K562 (cell line): ENCODE measurements around the gene CLCN2. TPM values are rescaled to one million over a fixed set of nuclear protein-coding genes. Genes with fewer than 3 reads are reported as not detected.

ENCODE experiments used
- ATAC-seq: fragments of 200-7000 bp; cut with Tn5 transposase; 3 replicates; pipeline ENCODE4 v1.9.1; 2020; ENCODE audit warnings: moderate library complexity
- BruUV-seq: library from RNA; stranded (reverse); fragments of 400-500 nt; replicated peaks from 2 replicates; lab custom pipeline; 2021; lab: Mats Ljungman, UMichigan
- CTCF ChIA-PET: fragments of 300-600 bp; formaldehyde crosslinking; extraction: SDS; loops from one replicate; lab custom pipeline; 2021; ENCODE audit warnings: low intra/inter-chr PET ratio; lab: Yijun Ruan, JAX
- POLR2A ChIA-PET: fragments of 300-600, 350-650 bp; sonication (Branson Sonifier 250); formaldehyde crosslinking; extraction: SDS; loops from one replicate; lab custom pipeline; 2021; ENCODE audit warnings: antibody characterized with exemption, inconsistent platforms; lab: Yijun Ruan, JAX
- DNase-seq, 4 experiments: peaks; one replicate each; pipeline versions ENCODE4 v3.0.0 to v3.0.0-alpha.2; 2011 to 2018; ENCODE audit warnings: low spot score in 3 of 4, mixed read lengths in 3 of 4; ENCODE audit errors: extremely low read depth in 1 of 4
- FAIRE-seq: peaks from 2 replicates; lab custom pipeline; 2011; peaks lifted over from hg19 to GRCh38; lab: Jason Lieb, UNC
- H2AFZ ChIP-seq: 2 replicates; pipeline ENCODE4 v1.6.0; 2011; ENCODE audit warnings: low read depth, low read length, control low read depth, inconsistent platforms
- H3K27ac ChIP-seq: fragments of 200-600 bp; 3 replicates; pipeline ENCODE4 v1.8.0; 2011; ENCODE audit warnings: low read depth, mild to moderate bottlenecking, control low read depth, inconsistent platforms, low read length, moderate library complexity, mixed read lengths; ENCODE audit errors: extremely low read depth
- H3K27me3 ChIP-seq, 2 experiments: fragments of 300-600 bp in 1 of 2; 2 replicates in 1 of 2; 3 replicates in 1 of 2; pipeline versions ENCODE4 v1.6.0 to v1.8.0; 2011; ENCODE audit warnings: inconsistent platforms in 2 of 2, low read length in 2 of 2, mild to moderate bottlenecking in 1 of 2, mixed read lengths in 1 of 2, moderate library complexity in 1 of 2; ENCODE audit not compliant: control insufficient read depth in 2 of 2, insufficient read depth in 2 of 2
- H3K36me3 ChIP-seq: fragments of 300-600 bp; 3 replicates; pipeline ENCODE4 v1.8.0; 2011; ENCODE audit warnings: mild to moderate bottlenecking, low read length, inconsistent platforms; ENCODE audit not compliant: control insufficient read depth, insufficient read depth
- H3K4me1 ChIP-seq, 2 experiments: fragments of 200-600 bp in 1 of 2; replicated peaks in 1 of 2; 2 replicates in 1 of 2; 3 replicates in 1 of 2; pipeline versions ENCODE4 v1.5.1 to v1.8.0; 2011; ENCODE audit warnings: inconsistent platforms in 2 of 2, low read length in 2 of 2, mild to moderate bottlenecking in 1 of 2, mixed read lengths in 1 of 2, moderate library complexity in 1 of 2; ENCODE audit not compliant: control insufficient read depth in 2 of 2, insufficient read depth in 2 of 2
- H3K4me2 ChIP-seq: 2 replicates; pipeline ENCODE4 v1.6.1; 2011; ENCODE audit warnings: low read length, control low read depth, inconsistent platforms, mixed read lengths; ENCODE audit not compliant: insufficient read depth
- H3K4me3 ChIP-seq: fragments of 200-600 bp; sonication (generic), shearing (Covaris generic); 2 replicates; pipeline ENCODE4 v1.5.1; 2016; ENCODE audit warnings: control low read depth, inconsistent platforms
- H3K79me2 ChIP-seq: fragments of 200-600 bp; 3 replicates; pipeline ENCODE4 v1.8.0; 2011; ENCODE audit warnings: low read length, inconsistent platforms; ENCODE audit not compliant: control insufficient read depth, insufficient read depth
- H3K9ac ChIP-seq, 2 experiments: 2 replicates each; pipeline versions ENCODE4 v1.6.0 to v1.6.1; 2011; ENCODE audit warnings: low read depth in 2 of 2, low read length in 2 of 2, control low read depth in 1 of 2, inconsistent platforms in 1 of 2, mild to moderate bottlenecking in 1 of 2, mixed read lengths in 1 of 2; ENCODE audit not compliant: insufficient read depth in 1 of 2
- H3K9me1 ChIP-seq: one replicate; pipeline ENCODE4 v1.6.0; 2011; ENCODE audit warnings: inconsistent platforms, mild to moderate bottlenecking, low read length, moderate library complexity; ENCODE audit not compliant: control insufficient read depth, insufficient read depth
- H3K9me3 ChIP-seq: replicated peaks from 2 replicates; pipeline ENCODE4 v1.5.1; 2011; ENCODE audit warnings: low read depth, low read length, inconsistent platforms; ENCODE audit not compliant: control insufficient read depth, insufficient read depth
- H4K20me1 ChIP-seq: replicated peaks from 2 replicates; pipeline ENCODE4 v1.6.1; 2011; ENCODE audit warnings: low read length, inconsistent platforms, mixed read lengths; ENCODE audit not compliant: control insufficient read depth, insufficient read depth
- BRF2 ChIP-seq: IDR thresholded peaks from 3 replicates; pipeline ENCODE4 v1.6.1; 2011; ENCODE audit warnings: borderline replicate concordance, mild to moderate bottlenecking; ENCODE audit not compliant: insufficient read length, insufficient read depth
- ETS1 ChIP-seq: conservative IDR thresholded peaks from 2 replicates; pipeline ENCODE4 v1.6.1; 2011; ENCODE audit warnings: low read depth, mild to moderate bottlenecking, low read length; ENCODE audit not compliant: control insufficient read depth
- FOXA3 ChIP-seq, 2 experiments: fragments of 450-650 bp in 1 of 2; sonication (generic) in 1 of 2; formaldehyde crosslinking; IDR thresholded peaks in 1 of 2; conservative IDR thresholded peaks in 1 of 2; 2 replicates each; pipeline versions ENCODE4 v1.4.0 to v1.8.0; 2020 to 2022; ENCODE audit warnings: mild to moderate bottlenecking in 2 of 2, missing genetic modification reagents in 1 of 2
- FOXP1 ChIP-seq: sonication (generic); formaldehyde crosslinking; IDR thresholded peaks from 2 replicates; pipeline ENCODE4 v1.8.0; 2022; ENCODE audit warnings: mild to moderate bottlenecking, missing genetic modification reagents
- GTF2A2 ChIP-seq: IDR thresholded peaks from 2 replicates; pipeline ENCODE4 v1.6.1; 2016; ENCODE audit warnings: mild to moderate bottlenecking, missing genetic modification characterization, missing compliant biosample characterization
- JUND ChIP-seq, 2 experiments: IDR thresholded peaks; 2 replicates in 1 of 2; 3 replicates in 1 of 2; pipeline ENCODE4 v1.6.1; 2011; ENCODE audit warnings: borderline replicate concordance in 2 of 2, low read depth in 2 of 2, low read length in 2 of 2, improper control_type of control experiment in 1 of 2, missing biosample characterization in 1 of 2, missing genetic modification characterization in 1 of 2, missing genetic modification reagents in 1 of 2
- NFRKB ChIP-seq: fragments of 450-650 bp; IDR thresholded peaks from 2 replicates; pipeline ENCODE4 v1.6.1; 2016; ENCODE audit warnings: low read depth
- RB1 ChIP-seq: fragments of 450-650 bp; IDR thresholded peaks from 2 replicates; pipeline ENCODE4 v1.6.1; 2017; ENCODE audit warnings: low read depth, mild to moderate bottlenecking
- RBFOX2 ChIP-seq: fragments of 200-400 bp; formaldehyde crosslinking; IDR thresholded peaks from 2 replicates; pipeline ENCODE4 v1.6.1; 2017; ENCODE audit warnings: low read depth, mild to moderate bottlenecking, low read length, moderate library complexity
- TARDBP ChIP-seq: fragments of 450-650 bp; IDR thresholded peaks from 2 replicates; pipeline ENCODE4 v1.6.1; 2016
- TRIM28 ChIP-seq: fragments of 450-650 bp; IDR thresholded peaks from 2 replicates; pipeline ENCODE4 v1.6.1; 2017
- XRCC4 ChIP-seq: IDR thresholded peaks from one replicate; pipeline ENCODE4 v1.6.1; 2011; ENCODE audit not compliant: insufficient read depth, insufficient read length; ENCODE audit errors: extremely low read depth
- ZBTB7A ChIP-seq: IDR thresholded peaks from 2 replicates; pipeline ENCODE4 v1.6.1; 2011; ENCODE audit warnings: low read depth, mild to moderate bottlenecking, low read length, moderate library complexity, borderline replicate concordance; ENCODE audit not compliant: control insufficient read depth
- ZC3H8 ChIP-seq: fragments of 450-650 bp; IDR thresholded peaks from 2 replicates; pipeline ENCODE4 v1.6.1; 2017
- ZNF655 ChIP-seq: fragments of 250-450 bp; sonication (Bioruptor Pico); IDR thresholded peaks from 2 replicates; pipeline ENCODE4 v1.5.0; 2021
- WGBS: fragments of 100-300 bp; shearing (Covaris generic); methylation state at CpG from one replicate; pipeline ENCODE4 v1.1.6; 2016; ENCODE audit warnings: low coverage, mixed read lengths; ENCODE audit not compliant: insufficient coverage; ENCODE audit errors: missing lambda C conversion rate; 5-methylcytosine and 5-hydroxymethylcytosine counted together
- in situ Hi-C: fragments of 300-500 bp; cut with MboI; formaldehyde crosslinking; loops from 4 replicates; pipeline ENCODE4 v1.15.0; 2018; ENCODE audit warnings: inconsistent platforms, mixed read lengths
- intact Hi-C: fragments of 100-400 bp; cut with micrococcal nuclease; formaldehyde crosslinking; loops from 2 replicates; pipeline ENCODE4 v1.14.2; 2022
- polyA plus RNA-seq, 8 experiments: library from polyadenylated mRNA; depleted of rRNA in 4 of 8; stranded (reverse) in 5 of 8; unstranded in 3 of 8; fragments of >200 nt; fragmentation: Nextera tagmentation in 2 of 8; fragmentation: Illumina TruSeq in 1 of 8; extraction: Ambion mirVana in 2 of 8; extraction: Trizol in 1 of 8; gene quantifications; 2 replicates each; pipeline versions ENCODE4 v1.2.1 to v1.2.3, GENCODE V29; 2011 to 2014; ENCODE audit warnings: inconsistent platforms in 1 of 8, missing spikeins in 1 of 8
- total RNA-seq, 7 experiments: library from RNA; depleted of rRNA in 6 of 7; stranded (reverse); fragments of >200 nt in 6 of 7; fragmentation: Illumina TruSeq in 2 of 7; extraction: Trizol in 2 of 7; gene quantifications; 2 replicates each; pipeline versions ENCODE4 v1.2.1 to v1.2.3, GENCODE V29; 2011 to 2021; ENCODE audit warnings: low replicate concordance in 1 of 7
- TF ChIP-seq, protein P1 (sequence below): fragments of 450-650 bp; IDR thresholded peaks from 2 replicates; pipeline ENCODE4 v1.7.0; 2016; ENCODE audit warnings: borderline replicate concordance

The CLCN2 gene
- total and polyA plus RNA-seq, 9 of the 15 experiments (the other 6 are each of a cell fraction or from before 2014, with no cell fraction given): 0.10 to 14.0 (median 6.9) TPM

GRCh38 chr3:184334470-184335158 is 26.8 kb downstream of the CLCN2 start:
- no peak overlapping the region for H3K4me3 ChIP-seq
- FAIRE-seq: peak; percentile 87
- H4K20me1 ChIP-seq: peaks cover 24% of the 10 kb centered on the region
- H3K27ac ChIP-seq: peak overlapping the region; percentile 83
- CTCF ChIA-PET: no interaction called here
- peaks cover 51 to 62% of the 10 kb centered on the region in 2 experiments for H3K4me1 ChIP-seq
- H3K27me3 ChIP-seq: no peaks in the 10 kb centered on the region
- 32% methylated on average over 15 of the region's 15 CpGs for WGBS
- POLR2A ChIA-PET: no interaction called here
- DNase-seq: peak in 2 of 4 experiments; percentile 62 to 76
- no peak overlapping the region for H3K4me2 ChIP-seq
- ATAC-seq: peak; percentile 48
- H3K36me3 ChIP-seq: peaks cover 59% of the 10 kb centered on the region
- H3K9me1 ChIP-seq: peaks cover 11% of the 10 kb centered on the region
- no TSS peak for BruUV-seq
- H3K9me3 ChIP-seq: no peaks in the 10 kb centered on the region
- H3K9ac ChIP-seq: peak overlapping the region in 1 of 2 experiments; percentile 56; a peak in 1 of 4 replicates
- intact Hi-C loops: no loop called here
- no peak overlapping the region for H2AFZ ChIP-seq
- peaks cover 17% of the 10 kb centered on the region for H3K79me2 ChIP-seq
- in situ Hi-C loops: no loop called here
- no peak for TF ChIP-seq BRF2
- TF ChIP-seq FOXA3 (CRISPR knock-in tag; conservative IDR thresholded peaks at IDR 0.05 in 1 of 2, IDR thresholded peaks at IDR 0.05 in 1 of 2): peak; percentile 60 to 98
- no peak for TF ChIP-seq NFRKB
- TF ChIP-seq TARDBP: no peak
- peak; percentile 40; the same call in 1 of the 2 replicates for TF ChIP-seq ZBTB7A
- TF ChIP-seq GTF2A2 (tag): no peak
- TF ChIP-seq TRIM28: no peak
- no peak for TF ChIP-seq RB1
- no peak for TF ChIP-seq ZC3H8
- TF ChIP-seq XRCC4: no peak
- TF ChIP-seq RBFOX2: peak; percentile 60
- TF ChIP-seq ZNF655 (CRISPR knock-in tag): no peak
- TF ChIP-seq, protein P1, sequence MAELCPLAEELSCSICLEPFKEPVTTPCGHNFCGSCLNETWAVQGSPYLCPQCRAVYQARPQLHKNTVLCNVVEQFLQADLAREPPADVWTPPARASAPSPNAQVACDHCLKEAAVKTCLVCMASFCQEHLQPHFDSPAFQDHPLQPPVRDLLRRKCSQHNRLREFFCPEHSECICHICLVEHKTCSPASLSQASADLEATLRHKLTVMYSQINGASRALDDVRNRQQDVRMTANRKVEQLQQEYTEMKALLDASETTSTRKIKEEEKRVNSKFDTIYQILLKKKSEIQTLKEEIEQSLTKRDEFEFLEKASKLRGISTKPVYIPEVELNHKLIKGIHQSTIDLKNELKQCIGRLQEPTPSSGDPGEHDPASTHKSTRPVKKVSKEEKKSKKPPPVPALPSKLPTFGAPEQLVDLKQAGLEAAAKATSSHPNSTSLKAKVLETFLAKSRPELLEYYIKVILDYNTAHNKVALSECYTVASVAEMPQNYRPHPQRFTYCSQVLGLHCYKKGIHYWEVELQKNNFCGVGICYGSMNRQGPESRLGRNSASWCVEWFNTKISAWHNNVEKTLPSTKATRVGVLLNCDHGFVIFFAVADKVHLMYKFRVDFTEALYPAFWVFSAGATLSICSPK: no peak
- TF ChIP-seq ETS1: no peak
- TF ChIP-seq FOXP1 (CRISPR knock-in tag): no peak
- peak; percentile 93 for TF ChIP-seq JUND (IDR thresholded peaks at IDR 0.05; ENCODE audit: borderline replicate concordance, low read depth, low read length)
- peak; percentile 84; the same call in 2 of the 3 replicates for TF ChIP-seq JUND (tag; IDR thresholded peaks at IDR 0.05; ENCODE audit: borderline replicate concordance, low read depth, low read length)
